ENCODE measurements around the gene CXCR4.

DNA sequence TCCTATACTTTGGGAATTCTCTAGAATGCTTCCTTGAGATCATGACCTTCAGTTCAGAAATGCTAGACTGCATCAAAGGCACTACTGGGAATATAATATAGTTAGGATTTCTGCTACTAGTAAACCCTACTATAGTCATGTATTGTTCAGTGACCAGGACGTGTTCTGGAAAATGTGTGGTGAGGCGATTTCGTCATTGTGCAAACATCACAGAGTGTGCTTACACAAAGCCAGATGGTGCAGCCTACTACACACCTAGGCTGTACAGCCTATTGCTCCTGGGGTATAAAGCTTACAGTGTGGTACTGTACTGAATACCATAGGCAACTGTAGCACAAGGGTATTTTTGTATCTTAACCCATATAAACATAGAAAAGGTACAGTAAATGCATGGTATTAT, 13.0 kb downstream of the CXCR4 start:
- TF ChIP-seq NFRKB (IDR thresholded peaks at IDR 0.05), result no peak
- TF ChIP-seq SP1 (IDR thresholded peaks at IDR 0.05), result no peak
- TF ChIP-seq FOXA1 (IDR thresholded peaks at IDR 0.05), result no peak
- no peak for TF ChIP-seq BHLHE40 (IDR thresholded peaks at IDR 0.05; ENCODE audit: borderline replicate concordance)
- TF ChIP-seq ELF4 (IDR thresholded peaks at IDR 0.05), result no peak
- TF ChIP-seq SUZ12 (IDR thresholded peaks at IDR 0.05), result no peak

Data from HEK293T (cell line).